HepG2 (cell line): Measurements from ENCODE around the gene TNFAIP1. TPM values are rescaled to one million over a fixed set of nuclear protein-coding genes. Genes with fewer than 3 reads are reported as not detected.

Source experiments
- AKAP8 ChIP-seq: sonication (generic); formaldehyde crosslinking; IDR thresholded peaks from 2 replicates; pipeline ENCODE4 v1.5.1; 2020; ENCODE audit warnings: mild to moderate bottlenecking, missing genetic modification reagents
- FOXM1 ChIP-seq: sonication (generic); formaldehyde crosslinking; IDR thresholded peaks from 2 replicates; pipeline ENCODE4 v1.5.0; 2020; ENCODE audit warnings: missing genetic modification reagents
- HNRNPLL ChIP-seq: fragments of 200-400 bp; formaldehyde crosslinking; IDR thresholded peaks from 2 replicates; pipeline ENCODE4 v1.6.1; 2017; ENCODE audit warnings: mild to moderate bottlenecking, low read depth, low read length; ENCODE audit not compliant: poor library complexity, severe bottlenecking
- HNRNPUL1 ChIP-seq: fragments of 200-400 bp; formaldehyde crosslinking; IDR thresholded peaks from 2 replicates; pipeline ENCODE4 v1.6.1; 2017; ENCODE audit warnings: low read depth, mild to moderate bottlenecking, low read length, moderate library complexity
- HOXA5 ChIP-seq: sonication (generic); formaldehyde crosslinking; IDR thresholded peaks from 2 replicates; pipeline ENCODE4 v1.4.0; 2020; ENCODE audit warnings: missing genetic modification reagents
- KDM3A ChIP-seq: IDR thresholded peaks from 2 replicates; pipeline ENCODE4 v1.6.1; 2018; ENCODE audit warnings: low read depth, missing compliant biosample characterization
- KDM5A ChIP-seq: fragments of 200-600 bp; sonication (generic); IDR thresholded peaks from 2 replicates; pipeline ENCODE4 v1.7.0; 2018; ENCODE audit warnings: antibody characterized with exemption, mild to moderate bottlenecking, low read length, borderline replicate concordance
- KLF15 ChIP-seq: sonication (generic); formaldehyde crosslinking; IDR thresholded peaks from 2 replicates; pipeline ENCODE4 v1.8.1; 2023; ENCODE audit warnings: borderline replicate concordance, mild to moderate bottlenecking, inconsistent platforms, missing genetic modification reagents, mixed read lengths
- MIER2 ChIP-seq: IDR thresholded peaks from 2 replicates; pipeline ENCODE4 v1.6.1; 2016; ENCODE audit warnings: missing biosample characterization, missing genetic modification reagents
- MIXL1 ChIP-seq: IDR thresholded peaks from 2 replicates; pipeline ENCODE4 v1.6.1; 2016
- NFAT5 ChIP-seq: sonication (generic); formaldehyde crosslinking; IDR thresholded peaks from 2 replicates; pipeline ENCODE4 v1.4.0; 2020; ENCODE audit warnings: missing genetic modification reagents
- NR2F6 ChIP-seq, 2 experiments: IDR thresholded peaks; 2 replicates each; pipeline ENCODE4 v1.6.1; 2016; ENCODE audit warnings: antibody characterized with exemption in 1 of 2, mild to moderate bottlenecking in 1 of 2
- PHB2 ChIP-seq: fragments of 450-650 bp; IDR thresholded peaks from 2 replicates; pipeline ENCODE4 v1.6.1; 2018; ENCODE audit not compliant: partially characterized antibody
- RFX3 ChIP-seq: IDR thresholded peaks from 2 replicates; pipeline ENCODE4 v1.6.1; 2016; ENCODE audit warnings: missing biosample characterization, missing genetic modification reagents
- SKI ChIP-seq: fragments of 450-650 bp; IDR thresholded peaks from one replicate; pipeline ENCODE4 v1.6.1; 2018; ENCODE audit warnings: mild to moderate bottlenecking; ENCODE audit not compliant: partially characterized antibody
- SOX13 ChIP-seq, 3 experiments: fragments of 450-650 bp in 1 of 3; sonication (generic) in 1 of 3; formaldehyde crosslinking in 1 of 3; IDR thresholded peaks in 2 of 3; conservative IDR thresholded peaks in 1 of 3; 2 replicates each; pipeline versions ENCODE4 v1.5.0 to v1.6.1; 2016 to 2020; ENCODE audit warnings: antibody characterized with exemption in 1 of 3, mild to moderate bottlenecking in 1 of 3, missing compliant biosample characterization in 1 of 3, missing genetic modification reagents in 1 of 3, moderate library complexity in 1 of 3
- SP4 ChIP-seq: sonication (generic); formaldehyde crosslinking; IDR thresholded peaks from 2 replicates; pipeline ENCODE4 v1.8.1; 2023; ENCODE audit warnings: mild to moderate bottlenecking, missing genetic modification reagents
- ZBTB7A ChIP-seq: sonication (generic); formaldehyde crosslinking; IDR thresholded peaks from 2 replicates; pipeline ENCODE4 v1.8.0; 2022; ENCODE audit warnings: mild to moderate bottlenecking, missing genetic modification reagents
- ZFP36 ChIP-seq: fragments of 150-350 bp; IDR thresholded peaks from 2 replicates; pipeline ENCODE4 v1.6.1; 2018; ENCODE audit warnings: borderline replicate concordance, low read length, low read depth; ENCODE audit not compliant: partially characterized antibody
- ZFP90 ChIP-seq: sonication (generic); formaldehyde crosslinking; IDR thresholded peaks from 2 replicates; pipeline ENCODE4 v1.8.0; 2022; ENCODE audit warnings: missing genetic modification reagents, mild to moderate bottlenecking, inconsistent platforms, borderline replicate concordance
- ZNF207 ChIP-seq: fragments of 450-650 bp; IDR thresholded peaks from 2 replicates; pipeline ENCODE4 v1.6.1; 2016; ENCODE audit warnings: antibody characterized with exemption, borderline replicate concordance
- ZNF24 ChIP-seq: fragments of 450-650 bp; IDR thresholded peaks from 2 replicates; pipeline ENCODE4 v1.6.1; 2017; ENCODE audit warnings: antibody characterized with exemption, mild to moderate bottlenecking
- ZNF510 ChIP-seq: sonication (generic); formaldehyde crosslinking; IDR thresholded peaks from 2 replicates; pipeline ENCODE4 v1.4.0; 2020; ENCODE audit warnings: low read depth, mild to moderate bottlenecking, missing genetic modification reagents
- ZSCAN29 ChIP-seq: sonication (generic); formaldehyde crosslinking; conservative IDR thresholded peaks from 2 replicates; pipeline ENCODE4 v1.4.0; 2020; ENCODE audit warnings: mild to moderate bottlenecking, missing genetic modification reagents
- polyA plus RNA-seq, 8 experiments: library from polyadenylated mRNA; depleted of rRNA in 3 of 8; stranded (reverse) in 7 of 8; unstranded in 1 of 8; fragments of >200 nt; fragmentation: Illumina TruSeq in 4 of 8; extraction: Trizol in 4 of 8; gene quantifications; 2 replicates each; pipeline versions ENCODE4 v1.2.1 to v1.2.3, GENCODE V29; 2011 to 2016; ENCODE audit warnings: low read depth in 4 of 8, missing spikeins in 1 of 8, mixed read lengths in 1 of 8; ENCODE audit not compliant: insufficient read depth in 1 of 8
- total RNA-seq, 5 experiments: library from RNA; depleted of rRNA; stranded (reverse); fragments of >200 nt; fragmentation: Illumina TruSeq; extraction: Trizol; gene quantifications; 2 replicates each; pipeline ENCODE4 v1.2.3, GENCODE V29; 2016; ENCODE audit warnings: low read depth in 1 of 5

Gene TNFAIP1
- total and polyA plus RNA-seq, 2 of the 13 experiments (the other 11 are each of a cell fraction or from before 2014, with no cell fraction given), result 17.5 to 40.6 TPM

GRCh38 chr17:28335201-28335958 is at the start of gene TNFAIP1, which contains the start of gene IFT20 (continued):
- TF ChIP-seq NFAT5 (CRISPR knock-in tag) (peak; percentile 23; the same call in 1 of the 2 replicates), ZNF510 (CRISPR knock-in tag) (no peak), ZNF24 (no peak), HNRNPLL (peak; percentile 76), SOX13 (IDR thresholded peaks at IDR 0.05) (peak; percentile 24; the same call in 1 of the 2 replicates), SOX13 (CRISPR knock-in tag; conservative IDR thresholded peaks at IDR 0.05 in 1 of 2, IDR thresholded peaks at IDR 0.05 in 1 of 2) (peak in 1 of 2 experiments; percentile 20; a peak in 1 of 4 replicates), SP4 (CRISPR knock-in tag) (peak; percentile 85), MIXL1 (CRISPR knock-in tag) (no peak), HOXA5 (CRISPR knock-in tag) (no peak), FOXM1 (no peak), KDM5A (peak; percentile 88), MIER2 (CRISPR knock-in tag) (peak; percentile 71; the same call in 1 of the 2 replicates), KDM3A (CRISPR knock-in tag) (no peak), ZFP36 (no peak), HNRNPUL1 (no peak), ZNF207 (no peak), RFX3 (CRISPR knock-in tag) (peak; percentile 67), ZBTB7A (CRISPR knock-in tag) (peak; percentile 82; the same call in 1 of the 2 replicates), SKI (peak; percentile 13), AKAP8 (no peak; the same call in 1 of the 2 replicates), PHB2 (no peak), NR2F6 (IDR thresholded peaks at IDR 0.05) (no peak), NR2F6 (CRISPR knock-in tag; IDR thresholded peaks at IDR 0.05) (peak; percentile 20; the same call in 1 of the 2 replicates), ZFP90 (CRISPR knock-in tag) (peak; percentile 79; the same call in 1 of the 2 replicates), KLF15 (0 out of 2 replicates have a peak, but pooled peaks have one; percentile 69), ZSCAN29 (peak; percentile 58; the same call in 1 of the 2 replicates)
